ENCODE measurements around the gene TNKS1BP1.
"Not testable (repeated sequence)": the region's sequence is repeated elsewhere in the genome, so short reads cannot be mapped to it uniquely, and the experiment has no call there.

Gene TNKS1BP1

DNA sequence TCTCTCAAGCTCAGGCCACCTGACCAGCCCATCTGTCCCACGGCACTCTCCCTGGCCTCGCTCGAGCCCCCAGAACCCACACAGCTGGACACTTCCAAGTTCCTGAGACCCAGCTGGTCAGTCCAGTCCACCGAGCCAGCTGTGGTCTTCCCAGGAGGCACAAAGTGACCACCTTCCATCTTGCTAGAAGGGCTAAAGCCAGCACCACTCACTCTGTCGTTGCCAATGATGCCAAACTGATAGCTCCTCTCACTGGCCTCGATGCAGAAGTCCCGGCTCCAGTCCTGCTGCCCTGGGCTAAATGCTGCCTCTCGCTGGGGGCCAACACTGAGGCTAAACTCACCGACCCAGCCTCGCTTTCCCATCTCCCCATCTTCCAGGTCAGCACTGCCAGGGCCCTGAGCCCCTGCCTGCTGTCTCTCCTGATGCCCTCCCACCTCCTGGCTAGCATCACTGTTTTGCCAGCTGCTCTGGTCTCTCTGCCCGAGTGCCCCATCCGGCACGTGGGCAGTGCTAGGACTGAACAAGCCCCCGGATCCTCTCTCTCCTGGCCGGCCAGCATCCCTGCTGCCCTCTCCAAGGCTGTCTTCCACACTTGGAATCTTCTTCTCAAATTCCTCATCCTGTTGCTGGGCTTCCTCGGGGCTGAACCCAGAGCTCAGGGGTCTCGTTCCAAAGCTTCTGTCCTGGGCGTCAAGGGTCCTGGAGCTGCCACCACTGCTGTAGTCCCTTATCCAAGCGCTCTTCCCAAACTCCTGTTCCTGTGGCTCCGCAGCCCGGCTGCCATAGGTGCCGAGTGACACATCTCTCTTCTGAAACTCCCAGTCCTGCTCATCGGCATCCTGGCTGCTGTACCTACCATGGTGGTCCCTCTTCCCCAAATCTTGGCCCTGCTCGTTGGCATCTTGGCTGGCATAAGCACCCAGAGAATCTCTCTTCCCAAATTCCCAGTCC lies 15.4 kb downstream of the TNKS1BP1 start:
- no peak for DNase-seq

DNA sequence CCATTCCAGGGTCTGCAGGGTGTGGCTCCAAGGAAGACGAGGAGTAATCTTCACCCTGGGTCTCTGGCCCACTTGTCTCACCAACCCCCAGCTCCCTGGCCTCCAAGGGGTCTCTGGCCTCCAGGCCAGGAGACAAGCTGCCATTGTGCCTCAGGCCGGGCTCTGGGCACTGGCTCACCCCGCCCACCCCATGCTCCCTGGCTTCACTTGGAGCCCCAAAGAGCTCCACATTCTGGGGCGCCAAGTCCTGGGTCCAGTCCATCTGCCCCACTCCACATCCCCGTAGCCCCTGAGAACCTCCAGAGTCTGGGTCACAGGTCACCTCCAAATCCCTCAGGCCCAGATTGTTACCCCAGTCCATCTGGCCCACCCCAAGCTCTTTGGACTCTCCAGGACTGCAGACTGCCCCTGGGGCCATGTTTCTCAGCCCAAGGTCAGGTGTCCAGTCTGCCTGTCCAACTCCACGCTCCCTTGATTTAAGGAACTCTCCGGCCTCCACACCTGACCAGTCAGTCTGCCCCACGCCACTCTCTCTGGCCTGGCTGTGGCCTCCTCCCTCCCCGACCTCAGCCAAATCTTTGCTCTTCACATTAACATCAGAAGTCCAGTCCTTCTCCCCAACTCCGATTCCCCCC lies 16.2 kb downstream of the TNKS1BP1 start:
- DNase-seq = no peak

DNA sequence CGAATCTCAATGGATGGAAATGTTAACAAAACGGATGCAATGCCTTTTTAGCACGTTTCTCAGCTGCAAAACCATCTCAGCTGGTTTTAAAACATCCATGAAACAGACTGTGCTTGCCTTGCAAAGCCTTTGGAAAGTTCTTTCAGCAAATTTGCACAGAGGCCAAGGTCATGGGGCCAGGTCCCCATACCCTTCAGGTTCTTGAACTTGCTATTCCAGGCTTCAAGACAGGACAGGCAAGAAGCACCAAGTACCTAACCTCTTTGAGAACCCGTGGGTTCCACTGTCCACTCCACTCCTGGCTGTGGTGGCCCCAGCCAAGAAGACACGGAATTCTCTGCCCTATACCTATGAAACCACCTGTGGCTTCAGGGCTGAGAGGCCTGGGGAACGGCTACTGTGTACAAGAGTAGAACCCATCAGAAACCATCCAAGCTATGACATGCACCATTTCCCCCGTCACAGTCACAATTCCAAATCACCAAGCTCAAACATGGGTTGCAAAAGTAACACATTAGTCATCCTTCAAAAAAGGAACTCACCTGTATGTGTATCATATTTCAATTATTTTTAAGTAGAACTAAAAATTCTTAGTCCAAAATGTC lies 17.0 kb downstream of the TNKS1BP1 start:
- no peak for DNase-seq

DNA sequence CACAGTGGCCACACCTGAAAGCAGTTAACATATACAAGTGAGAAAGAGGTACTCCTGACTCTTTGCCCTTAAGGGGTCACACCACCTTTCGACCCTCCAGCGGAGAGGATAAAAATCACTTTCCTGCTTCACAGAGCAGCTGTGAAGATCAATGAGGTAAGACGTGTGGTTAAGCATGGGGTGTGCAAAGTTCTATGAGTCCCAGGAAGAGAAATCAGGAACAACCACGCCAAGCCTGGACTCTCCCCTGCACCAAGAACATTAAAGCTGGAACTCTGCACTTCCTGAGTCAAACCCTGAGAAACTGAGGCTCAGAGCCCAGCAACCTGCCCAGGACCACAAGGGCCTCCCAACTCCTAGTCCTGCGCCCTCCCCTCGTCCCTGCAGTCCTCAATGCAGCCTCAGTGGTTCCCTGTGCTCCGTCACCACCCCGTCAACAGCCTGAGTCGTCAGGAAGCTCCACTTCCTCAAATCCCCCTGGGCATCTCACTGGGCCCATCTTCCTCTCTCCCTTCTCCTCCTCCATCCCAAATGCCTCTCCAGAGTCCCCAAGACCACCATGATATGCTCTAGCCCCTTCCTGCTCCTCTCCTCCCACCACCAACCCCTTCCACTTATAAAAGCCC lies 17.7 kb downstream of the TNKS1BP1 start:
- DNase-seq = no peak

DNA sequence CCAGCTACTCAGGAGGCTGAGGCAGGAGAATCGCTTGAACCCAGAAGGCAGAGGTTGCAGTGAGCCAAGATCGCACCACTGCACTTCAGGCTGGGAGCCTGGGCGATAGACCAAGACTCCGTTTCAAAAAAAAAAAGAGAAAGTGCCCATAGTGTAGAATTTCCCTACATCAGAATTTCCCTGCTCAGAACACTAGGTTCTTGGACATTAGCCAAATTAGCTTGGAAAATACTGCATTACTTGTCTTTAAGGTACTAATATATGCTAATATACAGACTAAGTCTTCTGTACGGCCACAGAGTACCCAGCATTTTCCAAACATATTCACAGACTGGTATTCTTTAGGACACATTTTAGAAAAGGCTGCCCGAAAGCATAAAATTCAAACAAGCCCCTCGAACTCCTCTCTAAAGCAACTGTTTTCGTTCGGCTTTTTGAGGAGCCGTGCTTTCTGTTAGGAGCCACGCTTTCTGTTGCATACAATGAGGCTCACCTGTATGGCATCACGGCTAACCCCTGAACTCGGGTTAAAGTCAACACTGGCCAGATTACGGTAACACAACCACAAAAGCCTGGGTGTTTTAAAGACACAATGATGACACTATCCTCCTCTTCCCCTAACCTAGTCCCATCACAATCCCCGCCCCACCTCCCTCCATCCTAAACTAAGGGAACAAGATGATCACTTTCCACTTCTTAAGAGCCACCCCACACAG lies 18.4 kb downstream of the TNKS1BP1 start:
- DNase-seq = no peak

DNA sequence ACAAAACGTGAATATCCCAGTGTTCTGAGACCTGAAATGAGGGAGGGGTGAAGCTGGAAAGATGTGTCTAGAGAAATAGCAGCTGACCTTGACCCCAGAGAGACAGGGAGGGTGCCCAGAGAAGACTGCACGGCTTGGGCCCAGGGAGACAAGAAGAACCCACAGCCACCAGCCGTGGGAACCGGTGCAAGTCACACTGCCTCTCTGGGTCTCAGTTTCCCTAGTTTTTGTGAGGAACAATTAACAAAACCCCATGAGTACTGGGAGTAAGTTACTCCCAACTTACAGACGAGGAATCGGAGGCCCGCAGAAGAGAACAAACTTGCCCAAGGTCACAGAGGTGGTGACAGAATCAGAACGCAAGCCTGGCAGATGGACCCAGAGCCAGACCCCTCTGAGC lies 19.2 kb downstream of the TNKS1BP1 start:
- no peak for DNase-seq

DNA sequence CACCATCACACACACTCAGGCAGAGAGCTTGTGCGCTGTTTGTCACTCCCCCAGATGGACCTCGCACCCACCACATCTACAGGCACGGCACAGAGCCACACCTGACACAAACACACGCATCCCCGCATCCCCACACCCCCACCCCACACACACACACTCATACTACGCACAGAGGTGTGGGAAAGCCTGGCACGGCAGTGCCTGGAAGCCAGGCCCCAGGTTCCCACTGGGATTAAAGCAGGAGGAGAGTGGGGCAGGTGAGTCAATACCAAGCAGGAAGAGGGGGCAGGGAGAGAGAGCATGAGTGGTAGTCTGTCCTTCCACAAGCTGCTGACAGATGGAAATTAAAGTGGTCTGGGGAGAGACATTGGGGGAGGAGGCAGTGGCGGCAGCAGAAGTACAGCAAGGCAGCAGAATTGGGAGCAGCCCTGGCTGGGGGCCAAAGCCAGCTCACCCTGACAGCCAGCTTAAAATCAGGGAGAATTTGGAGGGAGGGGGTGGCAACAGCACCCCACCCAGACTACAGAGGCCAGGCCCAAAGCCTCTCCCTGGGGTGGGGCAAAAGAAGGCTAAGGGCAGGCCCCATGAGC lies 20.7 kb downstream of the TNKS1BP1 start:
- DNase-seq = no peak

DNA sequence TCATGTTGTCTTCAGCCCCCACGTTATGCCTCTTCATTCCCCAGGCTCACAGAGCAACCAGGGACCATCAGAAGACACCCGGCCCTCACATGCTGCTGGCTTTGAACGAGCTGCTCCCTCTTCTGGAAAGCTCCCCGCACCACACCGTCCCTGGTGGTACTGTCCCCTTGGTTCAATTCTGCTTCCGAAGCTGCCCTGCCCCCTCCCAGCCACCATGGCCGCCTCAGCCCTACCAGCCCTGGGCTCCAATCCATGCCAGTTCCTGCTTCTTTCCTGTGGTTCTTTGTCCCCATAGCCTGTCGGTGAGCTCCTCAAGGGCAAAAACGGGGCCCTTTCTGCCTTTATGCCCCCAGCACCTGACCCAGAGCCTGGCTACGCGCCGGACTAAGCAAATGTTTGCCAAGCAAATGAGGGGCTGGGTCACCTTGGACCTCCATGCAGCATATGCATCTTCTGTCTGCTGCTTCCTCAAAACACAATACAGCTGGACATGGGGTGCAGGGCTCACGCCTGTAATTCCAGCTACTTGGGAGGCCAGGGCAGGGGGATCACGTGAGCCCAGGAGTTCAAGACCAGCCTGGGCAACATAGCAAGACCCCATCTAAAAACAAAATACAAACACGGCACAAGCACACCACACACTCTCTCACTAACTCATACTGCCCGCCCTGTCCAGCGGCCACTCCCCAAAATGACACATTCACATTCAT lies 21.3 kb downstream of the TNKS1BP1 start:
- DNase-seq = no peak

DNA sequence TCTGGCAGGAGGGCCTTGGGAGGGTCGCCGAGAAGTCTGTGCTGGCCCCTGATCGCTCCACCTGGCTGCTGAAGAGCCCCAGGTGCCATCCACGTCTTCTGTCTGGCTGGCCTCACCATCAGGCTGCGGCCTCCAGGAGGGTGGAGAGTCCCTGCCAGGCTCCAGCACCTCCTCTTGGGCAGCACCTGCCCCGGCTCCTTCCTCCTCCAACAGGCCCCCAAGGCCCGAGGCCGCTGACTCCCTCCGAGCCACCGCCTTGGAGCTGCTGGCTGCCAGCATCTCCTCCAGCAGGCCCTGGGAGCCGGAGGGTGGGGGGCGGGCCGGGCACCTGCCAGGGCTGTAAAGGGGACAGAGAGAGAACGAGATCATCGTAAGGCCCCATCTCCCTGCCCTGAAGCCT lies 22.3 kb downstream of the TNKS1BP1 start:
- DNase-seq = no peak

DNA sequence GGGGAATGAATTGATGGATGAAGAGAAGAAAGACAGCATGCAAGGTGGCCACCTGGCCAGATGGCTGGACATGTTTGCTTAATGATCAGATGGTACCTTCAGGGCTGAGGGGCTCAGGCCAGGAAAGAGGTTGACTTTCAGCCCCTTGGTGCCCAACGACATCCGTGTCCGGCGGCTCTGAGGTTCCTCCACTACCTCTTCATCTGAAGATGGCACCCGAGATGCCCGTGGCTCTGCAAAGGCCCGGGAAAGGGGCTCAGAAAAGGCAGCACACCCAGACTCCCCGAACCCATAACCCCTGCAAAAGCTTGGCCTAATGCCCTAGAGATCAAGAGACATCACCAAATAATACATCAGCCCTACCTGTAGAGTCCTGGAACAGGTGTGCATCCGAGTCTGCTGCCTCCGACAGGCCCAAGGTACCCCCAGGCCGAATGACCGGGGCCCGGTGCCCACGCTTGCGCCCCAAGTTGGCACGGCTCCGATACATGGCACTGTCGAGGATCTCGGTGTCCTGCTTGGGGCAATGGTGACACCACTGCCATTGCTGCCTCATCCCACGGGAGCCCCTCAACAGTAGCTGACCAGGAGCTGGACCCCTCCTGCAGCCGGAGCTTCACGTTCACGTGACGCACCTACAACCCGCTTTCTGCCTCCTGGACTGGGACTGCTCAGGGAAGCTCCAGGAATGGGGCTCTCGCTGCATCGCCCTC lies 22.9 kb downstream of the TNKS1BP1 start:
- no peak for DNase-seq

DNA sequence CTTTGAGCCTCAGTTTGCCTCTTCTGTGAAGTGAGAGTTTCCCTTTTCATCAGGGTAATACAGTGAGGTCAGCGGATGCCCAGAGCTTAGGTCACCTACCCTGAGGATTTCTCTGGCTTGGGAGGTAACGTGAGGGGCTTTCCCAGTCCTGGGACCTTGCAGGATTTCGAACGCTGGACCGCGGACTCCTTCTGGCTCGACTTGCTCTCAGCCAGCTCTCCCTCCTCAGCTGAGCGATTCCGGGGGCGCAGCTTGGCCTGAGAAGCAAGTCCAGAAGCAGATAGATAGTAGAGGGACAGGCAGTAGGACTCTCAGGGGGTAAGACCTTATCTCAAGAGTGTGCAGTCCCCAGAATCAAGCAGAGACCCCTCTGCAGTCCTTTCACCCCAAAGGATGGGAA lies 24.0 kb downstream of the TNKS1BP1 start:
- DNase-seq = no peak

DNA sequence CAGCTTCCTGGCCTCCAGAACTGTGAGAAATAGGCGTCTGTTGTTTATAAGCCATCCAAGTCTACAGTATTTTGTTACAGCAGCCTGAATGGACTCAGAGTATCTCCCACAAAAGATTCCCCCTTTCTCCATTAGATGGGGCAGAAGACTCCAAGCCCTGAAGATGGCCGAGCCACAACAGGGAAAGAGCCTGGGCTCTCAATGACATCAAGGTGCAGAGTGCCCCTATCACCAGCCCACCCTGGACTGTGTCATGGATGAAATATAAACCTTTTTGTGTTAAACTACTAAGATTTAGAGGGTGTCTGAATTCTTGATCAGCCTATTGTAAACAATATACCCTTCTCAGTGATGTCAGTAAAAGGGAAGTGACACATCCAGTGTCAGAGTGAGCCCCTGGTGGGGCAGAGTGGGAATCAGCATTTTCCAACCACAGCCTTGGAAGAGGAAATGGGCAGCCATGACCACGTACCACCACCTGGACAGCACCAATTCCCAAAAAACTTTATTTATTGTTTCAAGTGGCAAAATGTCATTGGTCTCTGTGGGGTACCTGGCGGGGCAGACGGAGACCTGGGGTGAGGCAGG lies 25.5 kb downstream of the TNKS1BP1 start:
- no peak for DNase-seq

DNA sequence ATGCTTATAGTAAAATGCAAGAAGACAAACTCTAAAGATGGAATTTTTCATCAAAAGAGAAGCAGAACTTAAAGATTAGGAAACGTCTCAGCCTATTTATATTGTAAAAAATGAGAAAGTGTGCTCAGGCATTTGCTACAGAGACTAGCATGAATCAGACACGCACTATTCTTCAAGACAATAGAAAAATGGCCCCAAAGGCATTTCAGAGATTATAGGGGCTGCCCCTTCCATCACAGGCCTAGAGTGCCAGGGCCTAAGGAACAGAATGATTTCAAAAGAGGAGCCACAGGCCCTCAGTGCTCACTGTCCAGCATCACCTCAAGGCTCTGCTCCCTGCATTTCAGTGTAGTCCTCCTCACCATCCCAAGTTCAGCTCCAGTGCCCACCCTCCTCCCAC lies 27.5 kb downstream of the TNKS1BP1 start:
- DNase-seq = no peak

DNA sequence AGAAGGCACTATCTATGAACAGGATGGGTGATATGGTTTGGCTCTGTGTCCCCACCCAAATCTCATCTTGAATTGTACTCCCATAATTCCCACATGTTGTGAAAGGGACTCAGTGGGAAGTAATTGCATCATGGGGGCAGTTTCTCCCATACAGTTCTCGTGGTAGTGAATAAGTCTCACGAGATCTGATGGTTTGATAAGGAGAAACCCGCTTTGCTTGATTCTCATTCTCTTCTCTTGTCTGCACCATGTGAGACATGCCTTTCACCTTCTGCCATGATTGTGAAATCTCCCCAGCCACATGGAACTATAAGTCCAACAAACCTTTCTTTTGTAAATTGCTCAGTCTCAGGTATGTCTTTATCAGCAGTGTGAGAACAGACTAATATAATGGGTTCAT lies 28.5 kb downstream of the TNKS1BP1 start:
- not testable (repeated sequence) for DNase-seq

DNA sequence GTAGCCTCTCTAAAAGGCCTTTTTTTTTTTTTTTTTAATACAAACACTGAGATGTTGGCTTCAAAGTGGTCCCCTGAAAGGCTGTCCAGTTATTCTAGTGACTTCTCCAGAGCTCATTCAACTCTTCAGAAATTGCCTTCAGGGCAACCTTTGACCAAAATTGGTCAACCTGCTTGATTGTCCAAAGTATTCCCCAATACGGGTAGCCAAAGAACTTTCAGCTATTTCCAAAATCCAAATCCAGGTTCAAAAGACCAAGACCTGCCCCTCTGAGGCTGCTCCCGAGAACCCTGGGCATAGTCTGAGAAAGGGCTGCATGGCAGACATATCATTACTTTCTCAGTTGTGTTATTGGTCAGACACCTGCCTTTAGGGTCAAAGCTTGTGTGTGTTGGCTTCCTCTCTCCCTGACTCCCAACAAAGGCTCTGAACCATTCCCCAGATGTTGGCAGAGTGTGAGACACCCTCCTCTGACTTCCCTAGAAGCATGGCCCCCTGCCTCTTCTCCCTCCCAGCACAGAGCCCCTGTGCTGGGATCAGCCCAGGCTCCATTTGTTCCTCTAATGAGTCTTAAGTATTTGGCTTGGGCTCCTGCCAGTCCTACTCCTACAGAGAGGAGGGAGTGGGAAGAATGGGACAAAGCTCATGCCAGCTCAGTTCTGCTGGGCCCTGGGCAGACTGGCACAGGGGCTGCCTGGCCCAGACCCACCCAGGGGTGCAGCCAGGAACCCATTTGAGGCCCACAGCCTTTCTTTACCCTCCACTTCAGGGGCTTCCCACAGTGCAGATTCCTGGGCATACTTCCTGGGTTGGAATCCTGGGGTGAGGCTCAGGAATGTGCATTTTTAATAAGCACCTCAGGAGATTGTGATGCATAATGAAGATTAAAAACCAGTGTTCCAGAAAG lies 30.3 kb downstream of the TNKS1BP1 start:
- no peak for DNase-seq

DNA sequence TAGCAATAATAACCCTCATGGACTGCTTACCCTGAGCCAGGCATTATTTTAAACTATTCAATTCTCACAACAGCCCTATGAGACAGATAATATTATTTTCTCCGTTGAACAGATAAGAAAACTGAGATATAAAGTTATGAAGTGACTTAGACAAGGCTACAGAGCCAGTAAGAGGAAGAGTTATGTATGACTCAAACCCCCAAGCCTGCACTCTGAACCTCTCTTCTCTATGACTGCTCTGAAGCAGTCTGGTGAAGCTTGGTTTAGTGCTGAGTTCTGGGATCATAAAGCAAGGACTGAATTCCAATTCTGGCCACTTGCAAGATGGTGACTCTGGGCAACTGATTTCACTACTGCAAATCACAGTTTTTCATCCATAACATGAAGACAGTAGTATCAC lies 34.5 kb downstream of the TNKS1BP1 start:
- DNase-seq = no peak

DNA sequence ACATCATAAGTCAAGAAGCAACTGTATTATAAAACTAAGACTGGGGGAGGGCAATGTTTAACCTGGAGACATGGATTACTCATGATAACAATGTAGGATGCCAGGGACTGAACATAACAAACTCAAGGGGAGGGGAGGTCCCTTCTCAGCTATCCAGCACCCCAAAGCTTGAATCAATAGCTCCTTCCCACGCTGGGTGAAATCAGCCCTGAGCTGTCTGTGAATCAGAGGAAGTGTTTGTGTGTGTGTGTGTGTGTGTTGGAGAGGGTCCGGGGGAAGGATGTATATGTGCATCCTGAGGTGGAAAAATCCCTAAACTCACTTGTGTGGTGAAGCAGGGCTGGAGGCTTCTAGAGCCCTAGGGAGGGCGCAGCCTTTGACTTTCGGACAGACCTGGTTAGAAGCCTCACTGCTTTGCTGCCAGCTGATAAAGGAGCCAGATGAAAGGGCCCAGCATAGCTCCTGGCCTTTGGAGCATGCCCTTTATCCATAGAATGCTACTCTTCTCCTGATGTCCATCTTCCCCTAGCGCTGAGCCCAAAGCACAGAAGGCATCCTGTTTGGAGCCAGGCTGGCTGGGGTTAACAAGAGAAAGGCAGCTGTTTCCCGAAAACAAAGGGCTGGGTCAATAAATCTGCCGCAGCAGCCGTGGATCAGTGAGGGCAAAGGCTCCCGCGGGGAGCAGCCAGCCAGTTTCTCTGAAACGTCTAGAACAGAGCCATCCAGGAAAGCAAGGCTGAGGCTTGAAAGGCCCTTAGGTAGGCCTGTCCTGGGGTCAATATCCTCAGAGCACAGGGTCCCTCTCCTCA lies 35.8 kb downstream of the TNKS1BP1 start:
- DNase-seq = no peak

DNA sequence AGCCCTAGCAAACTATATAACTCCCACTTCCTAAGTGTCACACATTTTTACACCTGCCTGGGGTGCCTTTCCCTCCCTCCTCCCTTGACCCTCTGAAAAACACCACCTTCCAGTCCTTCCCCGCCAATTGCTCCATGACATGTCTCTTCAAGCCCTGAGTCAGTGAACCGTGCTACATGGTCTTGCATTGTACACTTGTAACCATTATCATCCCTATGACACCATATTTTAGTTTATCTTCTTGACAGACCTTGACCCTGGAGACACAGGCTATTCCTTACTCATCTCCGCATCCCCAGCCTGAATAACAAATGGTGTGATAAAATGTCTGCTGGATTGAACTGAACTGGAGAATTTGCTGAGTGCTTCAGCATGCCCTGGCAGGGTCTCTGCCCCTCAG lies 36.9 kb downstream of the TNKS1BP1 start:
- no peak for DNase-seq

Measured in T-helper 2 cell (primary cell).